Measurements from ENCODE around the gene CD6. TPM values are rescaled to one million over a fixed set of nuclear protein-coding genes. Genes with fewer than 3 reads are reported as not detected.

CD6 gene
- total and polyA plus RNA-seq, 3 donors from 2014 or later: 0.87 to 3.1 (median 1.6) TPM

DNA sequence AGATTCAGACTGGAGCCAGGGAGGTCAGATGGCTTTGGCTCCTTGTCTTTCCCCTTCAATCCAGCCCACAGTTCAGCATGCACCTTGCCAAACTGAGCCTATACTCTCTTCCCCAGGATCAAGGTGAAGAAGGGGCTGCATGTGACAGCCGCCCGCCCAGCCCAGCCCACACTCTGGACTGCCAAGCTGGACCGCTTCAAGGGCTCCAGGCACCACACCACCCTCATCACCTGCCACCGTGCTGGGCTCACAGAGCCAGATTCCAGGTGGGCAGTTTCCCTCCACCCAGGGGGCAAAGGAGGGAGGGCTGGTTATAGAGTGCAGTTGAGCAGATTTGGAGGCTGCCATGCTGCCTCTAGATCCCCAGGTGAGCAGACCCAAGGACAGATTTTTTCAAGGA lies 41.1 kb upstream of the CD6 start:
- no peak for TF ChIP-seq POLR2A (IDR thresholded peaks at IDR 0.05)
- TF ChIP-seq, protein P1, sequence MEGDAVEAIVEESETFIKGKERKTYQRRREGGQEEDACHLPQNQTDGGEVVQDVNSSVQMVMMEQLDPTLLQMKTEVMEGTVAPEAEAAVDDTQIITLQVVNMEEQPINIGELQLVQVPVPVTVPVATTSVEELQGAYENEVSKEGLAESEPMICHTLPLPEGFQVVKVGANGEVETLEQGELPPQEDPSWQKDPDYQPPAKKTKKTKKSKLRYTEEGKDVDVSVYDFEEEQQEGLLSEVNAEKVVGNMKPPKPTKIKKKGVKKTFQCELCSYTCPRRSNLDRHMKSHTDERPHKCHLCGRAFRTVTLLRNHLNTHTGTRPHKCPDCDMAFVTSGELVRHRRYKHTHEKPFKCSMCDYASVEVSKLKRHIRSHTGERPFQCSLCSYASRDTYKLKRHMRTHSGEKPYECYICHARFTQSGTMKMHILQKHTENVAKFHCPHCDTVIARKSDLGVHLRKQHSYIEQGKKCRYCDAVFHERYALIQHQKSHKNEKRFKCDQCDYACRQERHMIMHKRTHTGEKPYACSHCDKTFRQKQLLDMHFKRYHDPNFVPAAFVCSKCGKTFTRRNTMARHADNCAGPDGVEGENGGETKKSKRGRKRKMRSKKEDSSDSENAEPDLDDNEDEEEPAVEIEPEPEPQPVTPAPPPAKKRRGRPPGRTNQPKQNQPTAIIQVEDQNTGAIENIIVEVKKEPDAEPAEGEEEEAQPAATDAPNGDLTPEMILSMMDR (IDR thresholded peaks at IDR 0.05): no peak
- DNase-seq: no peak

DNA sequence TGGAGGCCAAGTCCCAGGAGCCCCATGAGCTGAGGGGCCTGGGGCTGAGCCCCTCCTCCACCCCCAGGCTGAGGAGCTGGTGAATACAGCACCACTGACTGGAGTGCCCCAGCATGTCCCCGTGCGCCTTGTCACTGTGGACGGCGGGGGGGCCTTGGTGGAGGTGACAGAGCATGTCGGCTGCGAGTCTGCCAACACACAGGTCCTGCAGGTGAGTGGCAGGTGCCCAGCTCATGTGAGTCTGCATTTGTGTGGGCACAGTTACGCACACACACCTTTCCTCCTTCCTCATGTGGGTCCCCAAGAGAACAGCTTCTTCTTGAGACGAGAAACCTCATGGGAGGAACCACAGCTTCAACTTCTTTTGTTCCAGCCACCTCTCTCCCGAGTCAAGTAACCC lies 39.6 kb upstream of the CD6 start:
- H3K27me3 ChIP-seq: no peaks in the 10 kb centered on the region
- H3K9me3 ChIP-seq: no peaks in the 10 kb centered on the region
- no peak for TF ChIP-seq POLR2A (IDR thresholded peaks at IDR 0.05)
- TF ChIP-seq, protein P1 (IDR thresholded peaks at IDR 0.05): no peak
- H3K4me3 ChIP-seq: no peak overlapping the region
- no peaks in the 10 kb centered on the region for H3K4me1 ChIP-seq
- intact Hi-C loops (cut with DNase I; ENCODE audit: low total_unique reads): no loop called here
- no peaks in the 10 kb centered on the region for H3K36me3 ChIP-seq (ENCODE audit: low read depth, missing control alignments)
- H3K27ac ChIP-seq: no peak overlapping the region
- 90 to 95% methylated on average over 5 to 9 of the region's 9 CpGs for WGBS, 2 donors
- DNase-seq: no peak

More for the DNA sequence above, 41.1 kb upstream of the CD6 start:
- H3K4me3 ChIP-seq: no peak overlapping the region
- H3K36me3 ChIP-seq (ENCODE audit: low read depth, missing control alignments): no peaks in the 10 kb centered on the region
- no peak overlapping the region for H3K27ac ChIP-seq
- intact Hi-C loops (cut with DNase I; ENCODE audit: low total_unique reads): no loop called here
- H3K27me3 ChIP-seq: no peaks in the 10 kb centered on the region
- no peaks in the 10 kb centered on the region for H3K9me3 ChIP-seq
- peaks cover under 1% of the 10 kb centered on the region for H3K4me1 ChIP-seq
- WGBS, 2 donors: 94% methylated on average over 4 of the region's 4 CpGs; no CpG with 5 or more reads in 1 of the 2 donors

DNA sequence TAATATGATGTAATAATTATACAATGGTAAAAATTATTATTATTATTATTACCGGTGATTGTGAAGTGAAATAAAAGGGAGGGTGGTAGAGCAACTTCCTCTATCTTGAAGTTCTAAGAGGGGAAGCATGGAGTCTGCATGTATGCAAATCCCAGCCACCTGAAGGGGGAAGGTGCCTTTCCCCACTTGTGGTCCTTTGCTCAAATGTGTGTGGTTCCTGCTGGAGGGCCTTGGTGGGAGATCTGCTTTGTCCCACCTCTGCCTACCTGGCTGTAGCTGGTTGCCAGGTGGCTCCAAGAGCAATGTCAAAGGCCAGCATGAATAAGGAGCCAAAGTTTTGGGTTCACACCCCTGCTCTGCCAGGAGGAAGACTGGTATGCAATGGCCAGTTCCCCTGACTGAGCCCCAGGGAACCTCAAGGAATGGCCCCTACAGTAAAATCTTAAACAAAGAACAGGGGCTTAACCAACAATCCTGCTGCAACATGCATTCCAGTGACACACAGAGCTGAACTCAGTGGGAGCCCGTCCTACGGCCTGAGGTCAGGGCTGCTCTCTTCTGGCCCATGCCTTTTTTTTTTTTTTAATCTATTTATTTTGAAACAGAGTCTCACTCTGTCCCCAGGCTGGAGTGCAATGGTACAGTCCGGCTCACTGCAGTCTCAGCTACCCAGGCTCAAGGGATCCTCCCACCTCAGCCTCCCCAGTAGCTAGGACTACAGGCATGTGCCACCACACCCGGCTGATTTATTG lies 38.7 kb upstream of the CD6 start:
- WGBS, 2 donors: 46 to 56% methylated on average over 5 of the region's 5 CpGs
- no peaks in the 10 kb centered on the region for H3K9me3 ChIP-seq
- no peak for DNase-seq
- H3K27me3 ChIP-seq: no peaks in the 10 kb centered on the region
- H3K4me1 ChIP-seq: no peaks in the 10 kb centered on the region
- H3K27ac ChIP-seq: no peak overlapping the region
- H3K4me3 ChIP-seq: no peak overlapping the region
- intact Hi-C loops (cut with DNase I; ENCODE audit: low total_unique reads): no loop called here
- no peaks in the 10 kb centered on the region for H3K36me3 ChIP-seq (ENCODE audit: low read depth, missing control alignments)
- TF ChIP-seq, protein P1 (IDR thresholded peaks at IDR 0.05): no peak
- no peak for TF ChIP-seq POLR2A (IDR thresholded peaks at IDR 0.05)

GRCh38 chr11:60933416-60934123 lies 37.9 kb upstream of the CD6 start:
- no peaks in the 10 kb centered on the region for H3K36me3 ChIP-seq (ENCODE audit: low read depth, missing control alignments)
- H3K4me1 ChIP-seq: no peaks in the 10 kb centered on the region
- intact Hi-C loops (cut with DNase I; ENCODE audit: low total_unique reads): no loop called here
- no peak overlapping the region for H3K4me3 ChIP-seq
- no peaks in the 10 kb centered on the region for H3K9me3 ChIP-seq
- WGBS, 2 donors: 69 to 77% methylated on average over 10 to 37 of the region's 37 CpGs
- H3K27ac ChIP-seq: no peak overlapping the region
- no peaks in the 10 kb centered on the region for H3K27me3 ChIP-seq
- no peak for DNase-seq
- TF ChIP-seq POLR2A (IDR thresholded peaks at IDR 0.05): no peak
- TF ChIP-seq, protein P1 (IDR thresholded peaks at IDR 0.05): no peak
